ENCODE results near the gene HEBP1.
"Not testable (repeated sequence)": the region's sequence is repeated elsewhere in the genome, so short reads cannot be mapped to it uniquely, and the experiment has no call there.

Gene HEBP1

DNA sequence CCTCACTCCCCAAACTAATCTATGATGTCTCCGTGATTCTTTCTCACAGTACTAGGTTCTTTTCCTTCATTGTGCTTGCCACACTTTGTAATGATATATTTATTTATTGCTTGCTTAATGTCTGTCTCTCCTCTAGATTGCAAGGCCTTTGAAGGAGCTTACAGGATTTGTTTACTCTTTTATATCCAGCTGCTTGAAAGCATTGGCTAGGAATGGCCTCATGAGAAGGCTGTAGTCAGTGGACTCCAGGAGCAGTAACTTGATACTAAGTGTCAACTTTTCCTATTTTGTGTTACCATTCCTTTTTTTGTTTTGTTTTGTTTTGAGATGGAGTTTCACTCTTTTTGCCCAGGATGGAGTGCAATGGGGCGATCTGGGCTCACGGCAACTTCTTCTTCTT is 36.8 kb upstream of the HEBP1 start:
- no peaks in the 10 kb centered on the region for H3K9me3 ChIP-seq (ENCODE audit: severe bottlenecking)
- H3K36me3 ChIP-seq = no peaks in the 10 kb centered on the region
- H3K27me3 ChIP-seq (ENCODE audit: insufficient read depth, low read depth, severe bottlenecking) = no peaks in the 10 kb centered on the region
- no peak overlapping the region for H3K4me3 ChIP-seq (ENCODE audit: low read depth, low read length)
- DNase-seq = no peak
- H3K27ac ChIP-seq = no peak overlapping the region
- TF ChIP-seq, protein P1, sequence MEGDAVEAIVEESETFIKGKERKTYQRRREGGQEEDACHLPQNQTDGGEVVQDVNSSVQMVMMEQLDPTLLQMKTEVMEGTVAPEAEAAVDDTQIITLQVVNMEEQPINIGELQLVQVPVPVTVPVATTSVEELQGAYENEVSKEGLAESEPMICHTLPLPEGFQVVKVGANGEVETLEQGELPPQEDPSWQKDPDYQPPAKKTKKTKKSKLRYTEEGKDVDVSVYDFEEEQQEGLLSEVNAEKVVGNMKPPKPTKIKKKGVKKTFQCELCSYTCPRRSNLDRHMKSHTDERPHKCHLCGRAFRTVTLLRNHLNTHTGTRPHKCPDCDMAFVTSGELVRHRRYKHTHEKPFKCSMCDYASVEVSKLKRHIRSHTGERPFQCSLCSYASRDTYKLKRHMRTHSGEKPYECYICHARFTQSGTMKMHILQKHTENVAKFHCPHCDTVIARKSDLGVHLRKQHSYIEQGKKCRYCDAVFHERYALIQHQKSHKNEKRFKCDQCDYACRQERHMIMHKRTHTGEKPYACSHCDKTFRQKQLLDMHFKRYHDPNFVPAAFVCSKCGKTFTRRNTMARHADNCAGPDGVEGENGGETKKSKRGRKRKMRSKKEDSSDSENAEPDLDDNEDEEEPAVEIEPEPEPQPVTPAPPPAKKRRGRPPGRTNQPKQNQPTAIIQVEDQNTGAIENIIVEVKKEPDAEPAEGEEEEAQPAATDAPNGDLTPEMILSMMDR (IDR thresholded peaks at IDR 0.05; ENCODE audit: low read depth, low read length) = no peak

DNA sequence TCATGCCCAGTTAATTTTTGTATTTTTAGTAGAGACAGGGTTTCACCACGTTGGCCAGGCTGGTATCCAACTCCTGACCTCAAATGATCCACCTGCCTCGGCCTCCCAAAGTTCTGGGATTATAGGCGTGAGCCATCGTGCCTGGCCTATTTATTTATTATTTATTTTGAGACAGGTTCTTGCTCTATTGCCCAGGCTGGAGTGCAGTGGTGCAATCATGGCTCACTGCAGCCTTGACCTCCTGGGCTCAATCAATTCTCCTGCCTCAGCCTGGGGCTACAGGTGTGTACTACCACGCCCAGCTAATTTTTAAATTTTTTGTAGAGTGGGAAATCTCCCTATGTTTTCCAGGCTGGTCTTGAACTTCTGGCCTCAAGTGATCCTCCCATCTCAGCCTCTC is 35.3 kb upstream of the HEBP1 start:
- not testable (repeated sequence) for H3K4me3 ChIP-seq (ENCODE audit: low read depth, low read length); H3K36me3 ChIP-seq; H3K27me3 ChIP-seq (ENCODE audit: insufficient read depth, low read depth, severe bottlenecking); DNase-seq; H3K27ac ChIP-seq; H3K9me3 ChIP-seq (ENCODE audit: severe bottlenecking)

DNA sequence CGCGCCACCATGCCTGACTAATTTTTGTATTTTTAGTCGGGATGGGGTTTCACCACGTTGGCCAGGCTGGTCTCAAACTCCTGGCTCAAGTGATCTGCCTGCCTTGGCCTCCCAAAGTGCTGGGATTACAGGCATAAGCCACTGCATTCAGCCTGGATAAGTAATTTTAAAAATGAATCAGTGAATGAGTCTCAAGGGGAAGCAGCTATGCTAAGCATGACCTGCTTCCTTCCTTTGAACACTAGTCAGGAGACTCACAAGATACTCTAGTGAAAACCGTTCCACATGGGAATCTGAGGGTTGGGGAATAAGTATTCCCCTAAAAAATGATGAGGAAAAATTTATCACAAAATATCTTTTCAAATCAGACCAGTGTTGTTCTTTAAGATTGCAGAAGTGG is 33.4 kb upstream of the HEBP1 start:
- Histone ChIP-seq H3K27ac (no peak overlapping the region; the same call in 1 of the 2 replicates), H3K9me3 (ENCODE audit: severe bottlenecking) (no peaks in the 10 kb centered on the region), H3K36me3 (no peaks in the 10 kb centered on the region), H3K4me3 (ENCODE audit: low read depth, low read length) (no peak overlapping the region), H3K27me3 (ENCODE audit: insufficient read depth, low read depth, severe bottlenecking) (no peaks in the 10 kb centered on the region)
- DNase-seq = no peak
- TF ChIP-seq, protein P1 (IDR thresholded peaks at IDR 0.05; ENCODE audit: low read depth, low read length) = no peak

DNA sequence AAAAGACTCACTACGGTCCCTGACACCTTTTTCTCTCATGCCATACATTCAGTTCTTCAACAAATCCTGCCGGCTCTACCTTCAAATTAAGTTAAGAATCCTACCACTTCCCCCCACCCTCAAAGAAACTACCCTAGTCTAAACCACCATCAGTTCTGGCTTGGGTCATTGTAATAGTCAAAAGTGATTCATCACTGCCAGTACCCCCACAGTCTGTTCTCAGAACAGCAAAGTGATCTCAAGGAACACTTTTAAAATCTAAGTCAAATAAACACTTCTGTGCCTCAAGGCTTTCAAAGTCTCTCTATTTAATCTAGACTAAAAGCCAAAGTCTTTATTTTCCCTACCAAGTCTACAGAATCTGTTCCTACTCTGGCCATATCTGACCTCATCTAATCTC is 32.1 kb upstream of the HEBP1 start:
- DNase-seq = no peak
- Histone ChIP-seq H3K27ac (peak overlapping the region; percentile 93), H3K36me3 (no peaks in the 10 kb centered on the region), H3K4me3 (ENCODE audit: low read depth, low read length) (no peak overlapping the region), H3K9me3 (ENCODE audit: severe bottlenecking) (no peaks in the 10 kb centered on the region), H3K27me3 (ENCODE audit: insufficient read depth, low read depth, severe bottlenecking) (no peaks in the 10 kb centered on the region)
- TF ChIP-seq, protein P1 (IDR thresholded peaks at IDR 0.05; ENCODE audit: low read depth, low read length) = no peak

DNA sequence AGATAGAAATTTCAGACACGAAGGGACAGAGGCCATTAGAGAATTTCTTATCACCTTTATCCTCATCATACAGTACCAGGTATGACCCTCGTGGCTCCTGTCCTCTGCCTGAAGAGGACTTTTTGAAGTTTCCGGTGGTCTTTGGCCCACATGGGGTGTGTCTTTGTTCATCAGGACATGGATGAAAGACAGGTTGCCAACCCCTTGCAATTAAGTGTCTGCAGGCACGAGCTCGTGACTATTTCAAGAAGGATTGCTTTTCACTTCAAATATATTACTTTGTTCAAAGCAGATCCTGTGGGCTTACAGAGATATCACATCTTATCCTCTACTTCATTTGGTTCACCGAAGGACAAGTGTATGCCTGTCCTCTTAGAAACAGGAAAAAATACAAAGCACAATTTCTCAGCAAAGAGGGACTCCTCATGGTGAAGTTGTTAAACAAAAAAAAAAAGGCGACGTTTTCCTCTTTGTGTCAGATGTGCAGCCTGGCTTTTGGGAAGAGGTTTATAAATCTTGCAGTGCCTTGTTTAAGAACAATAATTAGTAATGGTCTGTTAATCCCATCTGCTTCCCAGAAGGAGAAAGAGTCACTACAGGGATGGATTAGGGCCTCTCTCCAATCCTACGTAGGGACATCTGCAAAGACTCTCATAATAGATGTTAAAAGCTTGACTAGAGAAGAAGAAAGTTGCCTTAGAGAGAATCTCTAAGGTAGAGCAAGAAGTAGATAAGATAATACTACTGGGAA is 30.7 kb upstream of the HEBP1 start:
- Histone ChIP-seq H3K4me3 (ENCODE audit: low read depth, low read length) (peak overlapping the region; percentile 20), H3K36me3 (no peaks in the 10 kb centered on the region), H3K27ac (peak overlapping the region; percentile 93), H3K9me3 (ENCODE audit: severe bottlenecking) (no peaks in the 10 kb centered on the region), H3K27me3 (ENCODE audit: insufficient read depth, low read depth, severe bottlenecking) (no peaks in the 10 kb centered on the region)
- TF ChIP-seq, protein P1 (IDR thresholded peaks at IDR 0.05; ENCODE audit: low read depth, low read length) = no peak
- peak; percentile 52 for DNase-seq

DNA sequence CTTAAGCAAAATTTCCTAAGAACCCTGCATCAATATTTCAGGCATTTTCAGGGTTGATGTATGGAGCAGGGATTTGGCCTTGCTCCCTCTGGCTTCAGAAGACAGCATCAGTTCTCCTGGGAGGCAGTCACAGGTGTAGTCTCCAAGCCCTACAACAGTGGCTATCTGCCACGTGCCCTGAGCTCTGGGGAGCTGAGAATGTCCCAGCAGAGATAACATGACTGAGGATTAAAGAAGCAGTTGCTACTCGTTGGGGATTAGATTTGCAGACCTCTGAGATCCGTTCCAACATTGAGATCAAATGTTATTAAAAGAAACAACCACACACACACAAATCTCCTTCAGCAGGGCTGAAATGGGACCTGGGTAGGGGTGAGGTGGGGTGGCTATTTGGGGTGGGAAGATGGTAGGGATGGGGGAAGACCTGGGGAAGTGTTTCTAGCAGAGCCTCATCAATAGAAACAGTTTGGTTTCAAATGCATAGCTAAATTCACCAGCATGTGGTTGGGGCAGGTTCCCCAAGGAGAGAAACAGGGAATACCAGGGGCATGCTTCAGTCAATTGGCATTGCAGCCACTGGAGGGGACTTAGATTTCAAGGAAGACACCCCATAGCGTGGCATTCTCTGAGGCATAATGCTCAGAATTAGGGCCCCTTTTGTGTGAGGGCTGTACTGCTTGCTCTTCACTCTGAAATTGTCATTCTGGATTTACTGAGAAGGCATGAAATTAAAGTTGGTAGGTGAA is 28.9 kb upstream of the HEBP1 start:
- H3K4me3 ChIP-seq (ENCODE audit: low read depth, low read length) = no peak overlapping the region
- H3K36me3 ChIP-seq = no peaks in the 10 kb centered on the region
- no peaks in the 10 kb centered on the region for H3K9me3 ChIP-seq (ENCODE audit: severe bottlenecking)
- TF ChIP-seq, protein P1 (IDR thresholded peaks at IDR 0.05; ENCODE audit: low read depth, low read length) = no peak
- no peaks in the 10 kb centered on the region for H3K27me3 ChIP-seq (ENCODE audit: insufficient read depth, low read depth, severe bottlenecking)
- peak overlapping the region; percentile 93 for H3K27ac ChIP-seq
- peak; percentile 85 for DNase-seq

Data from WERI-Rb-1 (cell line).